WTC11 (cell line): ENCODE measurements around the gene TTC1. TPM values are rescaled to one million over a fixed set of nuclear protein-coding genes. Genes with fewer than 3 reads are reported as not detected.

Source experiments
- ATAC-seq: fragments of 200-7000 bp; cut with Tn5 transposase; 2 replicates; pipeline ENCODE4 v1.10.0; 2021; ENCODE audit warnings: mild to moderate bottlenecking, moderate library complexity
- CTCF ChIA-PET: fragments of 300-600 bp; sonication (Branson Sonifier 250); formaldehyde crosslinking; loops from one replicate; lab custom pipeline; 2021; ENCODE audit warnings: antibody characterized with exemption; lab: Charles Lee
- POLR2A ChIA-PET: fragments of 350-600 bp; sonication (Branson Sonifier 250); formaldehyde crosslinking; loops from one replicate; lab custom pipeline; 2021; ENCODE audit warnings: antibody characterized with exemption; lab: Charles Lee
- DNase-seq: peaks from one replicate; pipeline ENCODE4 v3.0.0; 2021; ENCODE audit warnings: low spot score
- H3K27ac Mint-ChIP-seq: 2 replicates; pipeline ENCODE4 v1.8.0; 2021; ENCODE audit warnings: mixed read lengths
- H3K27me3 Mint-ChIP-seq: 2 replicates; pipeline ENCODE4 v1.8.0; 2021; ENCODE audit warnings: low read depth, mild to moderate bottlenecking, moderate library complexity, mixed read lengths
- H3K36me3 Mint-ChIP-seq: 2 replicates; pipeline ENCODE4 v1.8.0; 2021; ENCODE audit warnings: mixed read lengths
- H3K4me1 Mint-ChIP-seq: 2 replicates; pipeline ENCODE4 v1.8.0; 2022; ENCODE audit warnings: mixed read lengths
- H3K4me3 Mint-ChIP-seq: 2 replicates; pipeline ENCODE4 v1.8.0; 2021; ENCODE audit warnings: mild to moderate bottlenecking, moderate library complexity, mixed read lengths
- H3K9me3 Mint-ChIP-seq: 2 replicates; pipeline ENCODE4 v1.8.0; 2021; ENCODE audit warnings: mixed read lengths
- ATF1 ChIP-seq: sonication (generic); formaldehyde crosslinking; IDR thresholded peaks from 2 replicates; pipeline ENCODE4 v1.8.1; 2023; ENCODE audit warnings: mild to moderate bottlenecking, moderate library complexity, missing genetic modification reagents
- ATF2 ChIP-seq: sonication (generic); formaldehyde crosslinking; IDR thresholded peaks from 2 replicates; pipeline ENCODE4 v1.8.1; 2022; ENCODE audit warnings: low read depth, missing genetic modification reagents, borderline replicate concordance
- CBFB ChIP-seq: sonication (generic); formaldehyde crosslinking; IDR thresholded peaks from 2 replicates; pipeline ENCODE4 v1.8.1; 2022; ENCODE audit warnings: mild to moderate bottlenecking, low read depth, missing genetic modification reagents
- CDX4 ChIP-seq: fragments of 250-450 bp; sonication (Bioruptor Pico); IDR thresholded peaks from 2 replicates; pipeline ENCODE4 v1.9.0; 2021; ENCODE audit warnings: moderate library complexity, mild to moderate bottlenecking, inconsistent platforms, borderline replicate concordance
- CREM ChIP-seq: sonication (generic); formaldehyde crosslinking; IDR thresholded peaks from 2 replicates; pipeline ENCODE4 v1.8.1; 2022; ENCODE audit warnings: mild to moderate bottlenecking, missing genetic modification reagents, moderate library complexity
- CTCF ChIP-seq: fragments of 200-600 bp; IDR thresholded peaks from 2 replicates; pipeline ENCODE4 v1.8.0; 2022; ENCODE audit warnings: antibody characterized with exemption
- FOXP1 ChIP-seq: sonication (generic); formaldehyde crosslinking; IDR thresholded peaks from 2 replicates; pipeline ENCODE4 v1.8.0; 2022; ENCODE audit warnings: missing genetic modification reagents, mild to moderate bottlenecking, moderate library complexity, borderline replicate concordance
- FOXP4 ChIP-seq: sonication (generic); formaldehyde crosslinking; IDR thresholded peaks from 2 replicates; pipeline ENCODE4 v1.8.0; 2022; ENCODE audit warnings: mild to moderate bottlenecking, missing genetic modification reagents
- GRHL2 ChIP-seq: fragments of 250-450 bp; sonication (Bioruptor Pico); IDR thresholded peaks from 2 replicates; pipeline ENCODE4 v1.8.0; 2022; ENCODE audit warnings: mild to moderate bottlenecking, moderate library complexity; ENCODE audit not compliant: insufficient replicate concordance, severe bottlenecking
- IRF2 ChIP-seq: sonication (generic); formaldehyde crosslinking; IDR thresholded peaks from 2 replicates; pipeline ENCODE4 v1.8.0; 2022; ENCODE audit warnings: low read depth, missing genetic modification reagents, borderline replicate concordance
- MAX ChIP-seq: sonication (generic); formaldehyde crosslinking; IDR thresholded peaks from 2 replicates; pipeline ENCODE4 v1.8.0; 2022; ENCODE audit warnings: mild to moderate bottlenecking, missing genetic modification reagents
- MXD4 ChIP-seq: fragments of 250-450 bp; sonication (Bioruptor Pico); IDR thresholded peaks from 2 replicates; pipeline ENCODE4 v1.8.0; 2021; ENCODE audit warnings: mild to moderate bottlenecking, moderate library complexity, borderline replicate concordance
- NFE2L1 ChIP-seq: sonication (generic); formaldehyde crosslinking; IDR thresholded peaks from 2 replicates; pipeline ENCODE4 v1.8.1; 2023; ENCODE audit warnings: missing genetic modification reagents
- PREB ChIP-seq: sonication (generic); formaldehyde crosslinking; IDR thresholded peaks from 2 replicates; pipeline ENCODE4 v1.8.1; 2022; ENCODE audit warnings: mild to moderate bottlenecking, missing genetic modification reagents, moderate library complexity, borderline replicate concordance
- RORB ChIP-seq: fragments of 250-450 bp; sonication (Bioruptor Pico); IDR thresholded peaks from 2 replicates; pipeline ENCODE4 v1.9.0; 2021; ENCODE audit warnings: mild to moderate bottlenecking
- SMAD3 ChIP-seq: sonication (generic); formaldehyde crosslinking; IDR thresholded peaks from 2 replicates; pipeline ENCODE4 v1.8.0; 2022; ENCODE audit warnings: missing genetic modification reagents, mild to moderate bottlenecking, borderline replicate concordance
- SMAD4 ChIP-seq: sonication (generic); formaldehyde crosslinking; IDR thresholded peaks from 2 replicates; pipeline ENCODE4 v1.8.0; 2022; ENCODE audit warnings: mild to moderate bottlenecking, missing genetic modification reagents
- SP1 ChIP-seq: sonication (generic); formaldehyde crosslinking; conservative IDR thresholded peaks from 2 replicates; pipeline ENCODE4 v1.8.1; 2022; ENCODE audit warnings: missing genetic modification reagents
- STAT6 ChIP-seq: sonication (generic); formaldehyde crosslinking; conservative IDR thresholded peaks from 2 replicates; pipeline ENCODE4 v1.8.1; 2023; ENCODE audit warnings: mild to moderate bottlenecking, low read depth, missing genetic modification reagents, moderate library complexity
- TEAD1 ChIP-seq: sonication (generic); formaldehyde crosslinking; IDR thresholded peaks from 2 replicates; pipeline ENCODE4 v1.8.0; 2022; ENCODE audit warnings: mild to moderate bottlenecking, missing genetic modification reagents
- ZNF232 ChIP-seq: sonication (generic); formaldehyde crosslinking; IDR thresholded peaks from 2 replicates; pipeline ENCODE4 v1.8.0; 2022; ENCODE audit warnings: mild to moderate bottlenecking, missing genetic modification reagents
- ZNF416 ChIP-seq: fragments of 250-450 bp; sonication (Bioruptor Pico); IDR thresholded peaks from 2 replicates; pipeline ENCODE4 v1.9.0; 2021; ENCODE audit warnings: mild to moderate bottlenecking, inconsistent platforms
- ZSCAN18 ChIP-seq: fragments of 250-450 bp; sonication (Bioruptor Pico); IDR thresholded peaks from 2 replicates; pipeline ENCODE4 v2.1.2; 2022; ENCODE audit warnings: mild to moderate bottlenecking, moderate library complexity
- total RNA-seq: library from RNA; stranded (reverse); gene quantifications from 3 replicates; pipeline ENCODE4 v1.2.3, GENCODE V29; 2021

The TTC1 gene
- total RNA-seq, 1 experiment from 2014 or later, result 47.4 TPM

GRCh38 chr5:159992566-159992965, 16.4 kb upstream of the TTC1 start:
- Mint-ChIP-seq H3K27me3 (peaks cover 32% of the 10 kb centered on the region), H3K36me3 (peaks cover 4% of the 10 kb centered on the region)
- no peak for TF ChIP-seq GRHL2
- TF ChIP-seq CBFB (CRISPR knock-in tag), result no peak
- no peak for TF ChIP-seq FOXP1 (CRISPR knock-in tag)
- no peak for TF ChIP-seq MAX
- no peak for TF ChIP-seq ATF1 (CRISPR knock-in tag)
- no peak for TF ChIP-seq STAT6 (CRISPR knock-in tag)
- no peak for TF ChIP-seq FOXP4
- TF ChIP-seq PREB (CRISPR knock-in tag), result no peak
- no peak for TF ChIP-seq RORB (CRISPR knock-in tag)
- no peak for TF ChIP-seq ZSCAN18 (CRISPR knock-in tag)
- TF ChIP-seq SP1 (CRISPR knock-in tag), result no peak
- no peak for TF ChIP-seq MXD4
- no peak for TF ChIP-seq ZNF232 (CRISPR knock-in tag)
- TF ChIP-seq SMAD3, result no peak
- no peak for TF ChIP-seq NFE2L1 (CRISPR knock-in tag)
- TF ChIP-seq, all 79 proteins: peak for 0
- no peaks in the 10 kb centered on the region for H3K4me1 Mint-ChIP-seq
- peaks cover 18% of the 10 kb centered on the region for H3K9me3 Mint-ChIP-seq
- ChIA-PET CTCF (interaction anchor here (0.7 kb wide), 1 partner anchor 550 kb away, joined by 3 read pairs; no protein-coding TSS in a partner anchor), POLR2A (no interaction called here)
- H3K4me3 Mint-ChIP-seq, result no peak overlapping the region
- ATAC-seq (no peak), DNase-seq (no peak)
- H3K27ac Mint-ChIP-seq, result no peak overlapping the region

GRCh38 chr5:159993194-159993593, 15.7 kb upstream of the TTC1 start:
- ChIA-PET CTCF (interaction anchor here (0.7 kb wide), 1 partner anchor 551 kb away, joined by 3 read pairs; no protein-coding TSS in a partner anchor), POLR2A (no interaction called here)
- H3K9me3 Mint-ChIP-seq, result peaks cover 13% of the 10 kb centered on the region
- peaks cover 4% of the 10 kb centered on the region; the same call in 1 of the 2 replicates for H3K36me3 Mint-ChIP-seq
- peaks cover 28% of the 10 kb centered on the region for H3K27me3 Mint-ChIP-seq
- H3K4me3 Mint-ChIP-seq, result no peak overlapping the region
- H3K4me1 Mint-ChIP-seq, result no peaks in the 10 kb centered on the region
- DNase-seq (no peak), ATAC-seq (no peak)
- no peak overlapping the region for H3K27ac Mint-ChIP-seq
- TF ChIP-seq CDX4 (no peak), CBFB (CRISPR knock-in tag) (no peak), ATF2 (CRISPR knock-in tag) (no peak), MAX (no peak), CTCF (no peak), ZNF416 (CRISPR knock-in tag) (no peak), TEAD1 (no peak), IRF2 (CRISPR knock-in tag) (no peak), CREM (CRISPR knock-in tag) (no peak), SMAD4 (CRISPR knock-in tag) (no peak)
